EL (cell line): ENCODE results near the gene MRTFA.
"Not testable (repeated sequence)": the region's sequence is repeated elsewhere in the genome, so short reads cannot be mapped to it uniquely, and the experiment has no call there.

Source experiments
- DNase-seq: peaks from one replicate; pipeline ENCODE4 v3.0.0-alpha.2; 2016

The MRTFA gene

DNA sequence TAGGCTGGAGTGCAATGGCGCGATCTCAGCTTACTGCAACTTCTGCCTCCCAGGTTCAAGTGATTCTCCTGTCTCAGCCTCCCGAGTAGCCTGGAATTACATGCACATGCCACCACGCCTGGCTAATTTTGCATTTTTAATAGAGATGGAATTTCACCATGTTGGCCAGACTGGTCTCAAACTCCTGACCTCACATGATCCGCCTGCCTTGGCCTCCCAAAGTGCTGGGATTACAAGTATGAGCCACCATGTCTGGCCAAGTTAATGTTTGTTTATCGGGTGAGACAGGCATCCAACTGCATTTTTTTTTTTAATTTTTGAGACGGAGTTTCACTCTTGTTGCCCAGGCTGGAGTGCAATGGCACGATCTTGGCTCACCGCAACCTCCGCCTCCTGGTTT lies 20.1 kb upstream of the MRTFA start:
- DNase-seq = not testable (repeated sequence)

DNA sequence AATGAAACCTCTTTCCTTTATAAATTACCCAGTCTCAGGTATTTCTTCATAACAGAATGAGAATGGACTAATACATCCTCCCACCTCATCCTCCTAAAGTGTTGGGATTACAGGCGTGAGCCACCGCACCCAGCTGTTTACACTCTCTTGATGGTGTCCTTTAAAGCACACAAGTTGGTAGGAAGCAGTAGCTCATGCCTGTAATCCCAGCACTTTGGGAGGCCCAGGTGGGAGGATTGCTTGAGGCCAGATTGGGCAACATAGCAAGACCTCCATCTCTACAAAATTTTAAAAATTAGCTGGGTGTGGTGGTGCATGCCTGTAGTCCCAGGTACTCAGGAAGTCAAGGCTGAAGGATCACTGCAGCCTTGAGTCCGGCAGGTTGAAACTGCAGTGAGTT lies 19.4 kb upstream of the MRTFA start:
- not testable (repeated sequence) for DNase-seq

DNA sequence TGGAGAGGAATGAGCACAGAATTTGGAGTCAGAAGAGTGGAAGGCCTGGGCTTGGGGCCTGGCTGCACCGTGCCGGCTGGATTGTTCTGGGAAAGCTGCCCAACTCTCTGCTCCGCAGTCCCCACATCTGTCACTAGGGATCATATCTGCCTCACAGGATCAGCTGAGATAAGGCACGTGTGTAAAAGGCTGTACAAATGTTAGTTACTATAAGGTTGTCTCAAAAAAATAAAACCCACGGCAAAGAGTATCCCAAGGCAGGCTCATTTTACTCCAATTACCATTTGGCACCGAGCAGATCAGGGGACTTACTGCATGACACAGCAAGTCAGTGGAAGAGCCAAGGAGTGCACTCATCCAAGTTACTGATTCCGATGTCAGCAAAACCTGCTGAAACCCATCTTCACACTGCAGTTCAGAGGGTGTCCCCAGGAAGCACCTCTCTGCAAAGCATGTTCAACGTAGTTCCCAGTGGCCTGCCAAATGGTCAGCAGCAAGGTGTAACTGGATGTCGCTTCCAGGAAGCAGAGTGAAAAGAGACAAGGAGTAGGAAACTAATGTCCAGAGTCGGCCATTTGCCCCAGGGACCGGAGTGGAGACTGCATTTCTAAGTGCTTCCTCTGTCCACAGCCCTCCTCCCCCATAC lies 18.1 kb upstream of the MRTFA start:
- DNase-seq = peak; percentile 64

DNA sequence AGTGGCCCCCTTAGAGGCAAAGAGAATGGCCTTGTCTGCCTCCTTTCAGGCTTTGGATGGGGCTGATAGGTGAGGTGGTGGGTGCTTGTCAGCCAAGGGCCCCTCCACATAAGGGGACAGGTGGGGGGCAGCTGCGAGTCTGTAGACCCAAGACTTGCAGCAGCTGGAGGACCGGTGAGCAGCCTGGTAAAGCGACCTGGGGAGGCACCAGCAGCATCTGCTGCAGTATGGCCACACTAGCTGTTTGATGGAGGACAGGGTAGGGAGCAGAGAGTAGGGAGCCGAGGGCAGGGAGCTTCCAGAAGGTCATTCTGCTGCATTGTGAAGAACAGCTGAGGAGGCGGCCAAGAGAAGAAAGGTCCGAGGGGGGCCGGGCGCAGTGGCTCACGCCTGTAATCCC lies 16.8 kb upstream of the MRTFA start:
- no peak for DNase-seq

DNA sequence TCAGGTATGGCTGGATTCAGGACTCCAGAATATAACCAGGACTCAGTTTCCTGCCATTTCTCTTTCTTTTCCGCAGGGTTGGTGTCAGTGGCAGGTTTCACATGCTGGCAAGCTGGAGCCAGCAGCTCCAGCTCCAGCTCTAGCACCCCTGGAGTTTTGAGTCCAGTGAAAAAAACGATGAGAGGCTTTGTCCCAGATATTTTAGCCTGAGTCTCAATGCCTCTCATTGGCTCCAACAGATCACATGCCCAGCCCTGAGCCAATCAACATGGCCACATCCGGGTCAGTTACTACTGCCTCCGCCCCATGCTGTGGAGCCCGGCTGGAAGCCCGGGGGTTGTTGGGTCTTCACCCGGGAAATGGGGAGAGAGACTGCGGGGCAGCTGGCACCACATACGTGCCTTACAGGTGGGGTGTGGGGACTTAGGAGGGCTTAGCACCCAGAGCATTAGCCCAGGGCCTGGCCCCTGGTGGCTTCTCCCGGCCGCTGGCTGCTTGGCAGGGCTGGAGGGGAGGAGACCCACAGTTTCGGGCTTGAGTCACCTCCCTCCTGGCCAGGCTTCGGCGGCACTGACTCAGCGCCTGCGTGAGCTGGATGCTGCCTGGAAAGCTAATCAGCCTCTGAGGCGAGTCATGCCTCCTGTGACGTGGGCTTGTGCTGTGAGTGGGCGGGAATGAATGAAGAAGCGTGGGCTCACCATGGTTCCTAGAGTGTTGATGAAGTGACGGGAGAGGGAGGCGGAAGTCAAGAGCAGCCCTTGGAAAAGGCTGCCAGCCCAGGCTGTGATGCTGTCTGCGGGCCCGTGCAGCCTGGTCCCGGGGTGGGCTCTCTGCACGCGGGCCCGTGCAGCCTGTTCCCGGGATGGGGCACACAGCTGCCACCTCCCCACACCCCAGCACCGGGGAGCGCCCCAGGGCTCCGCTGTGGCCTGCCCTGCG lies 15.3 kb upstream of the MRTFA start:
- peak; percentile 100 for DNase-seq

DNA sequence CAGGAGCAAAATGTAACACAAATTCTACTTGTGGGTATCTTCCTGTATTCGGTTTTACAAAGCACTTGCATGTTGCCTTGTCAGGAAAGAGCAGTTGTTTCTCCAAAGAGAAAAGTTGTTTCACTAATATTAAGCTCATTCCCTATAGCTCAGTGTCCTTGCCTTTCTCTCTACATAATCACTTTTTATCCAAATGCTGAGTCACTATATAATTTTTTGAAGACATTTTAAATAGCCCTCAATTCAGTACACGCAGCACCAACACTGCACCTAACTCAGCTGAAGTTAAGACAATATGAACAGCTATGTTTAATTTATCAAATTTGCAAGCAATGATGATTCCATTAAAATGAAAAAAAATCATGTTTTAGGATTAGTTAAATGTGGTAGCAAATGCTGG lies 14.5 kb upstream of the MRTFA start:
- DNase-seq = no peak

DNA sequence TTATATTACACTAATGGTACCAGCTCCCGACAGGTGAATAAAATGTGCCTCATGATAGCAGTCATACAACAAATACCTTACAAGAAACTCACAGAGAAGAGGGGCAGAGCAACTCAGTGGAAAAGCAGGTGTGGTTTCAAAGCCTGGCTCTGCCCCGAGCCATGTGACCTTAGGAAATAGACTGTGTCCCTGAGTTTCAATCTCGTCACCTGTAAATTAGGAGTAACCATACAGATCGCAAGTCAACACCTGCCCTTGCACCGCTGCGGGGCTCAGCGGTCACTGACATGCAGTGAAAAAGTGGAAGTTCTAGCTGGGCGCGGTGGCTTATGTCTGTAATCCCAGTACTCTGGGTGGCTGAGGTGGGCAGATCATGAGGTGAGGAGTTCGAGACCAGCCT lies 11.9 kb upstream of the MRTFA start:
- no peak for DNase-seq

DNA sequence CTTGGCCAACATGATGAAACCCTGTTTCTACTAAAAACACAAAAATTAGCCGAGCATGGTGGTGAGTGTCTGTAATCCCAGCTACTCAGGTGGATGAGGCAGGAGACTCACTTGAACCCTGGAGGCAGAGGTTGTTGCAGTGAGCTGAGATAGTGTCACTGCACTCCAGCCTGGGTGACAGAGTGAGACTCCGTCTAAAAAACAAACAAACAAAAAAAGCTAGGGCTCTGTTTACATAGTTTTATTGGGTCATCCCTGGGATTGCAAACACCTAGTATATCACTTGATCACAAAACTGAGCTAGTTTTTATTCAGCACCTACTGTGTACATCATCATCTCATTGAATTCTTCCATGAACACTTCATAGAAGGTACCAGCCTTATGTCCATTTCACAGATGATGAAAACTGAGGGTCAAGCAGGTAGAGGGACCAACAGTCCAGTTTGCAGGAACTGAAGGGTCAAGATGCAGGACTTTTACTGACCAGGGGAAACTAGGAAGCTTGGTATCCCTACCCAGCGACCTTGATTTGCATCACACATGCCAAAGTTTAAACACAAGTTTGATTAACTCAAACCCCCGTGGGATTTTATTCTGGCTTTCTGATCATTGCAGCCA lies 9.2 kb upstream of the MRTFA start:
- no peak for DNase-seq

DNA sequence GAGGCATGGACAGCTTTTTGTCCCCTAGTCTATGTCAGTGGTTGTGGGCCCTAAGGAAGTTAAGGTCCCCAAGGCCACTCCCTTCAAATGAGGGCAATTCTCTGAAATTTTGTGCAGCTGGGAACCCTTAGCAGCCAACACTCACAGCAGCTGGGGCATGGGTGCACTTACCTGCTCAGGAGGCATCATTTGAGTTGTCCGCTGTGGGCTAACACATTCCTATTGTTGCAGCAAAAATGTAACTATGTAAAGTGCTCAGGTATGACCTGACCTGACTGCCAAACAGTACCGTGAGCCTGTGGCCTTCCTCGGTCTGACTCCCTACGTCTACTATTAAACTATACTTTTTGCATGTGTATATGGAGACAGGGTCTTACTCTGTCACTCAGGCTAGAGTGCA lies 5.8 kb upstream of the MRTFA start:
- no peak for DNase-seq

DNA sequence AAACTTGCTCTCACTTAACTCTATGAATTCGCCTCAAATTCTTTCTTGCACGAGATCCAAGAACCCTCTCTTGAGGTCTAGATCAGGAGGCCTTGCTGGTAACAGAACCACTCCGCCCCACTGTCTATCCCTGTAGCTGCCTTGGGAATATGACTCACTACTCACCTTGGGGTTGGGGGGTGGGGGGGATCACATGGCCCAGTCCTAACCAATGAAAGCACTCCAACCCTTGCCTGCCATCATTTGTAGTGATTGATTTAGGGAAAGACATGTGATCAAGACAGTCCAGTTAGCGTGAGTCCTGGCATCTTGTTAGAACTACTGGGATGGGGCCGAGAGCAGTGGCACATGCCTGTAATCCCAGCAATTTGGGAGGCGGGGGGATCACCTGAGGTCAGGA lies 4.8 kb upstream of the MRTFA start:
- DNase-seq = no peak

DNA sequence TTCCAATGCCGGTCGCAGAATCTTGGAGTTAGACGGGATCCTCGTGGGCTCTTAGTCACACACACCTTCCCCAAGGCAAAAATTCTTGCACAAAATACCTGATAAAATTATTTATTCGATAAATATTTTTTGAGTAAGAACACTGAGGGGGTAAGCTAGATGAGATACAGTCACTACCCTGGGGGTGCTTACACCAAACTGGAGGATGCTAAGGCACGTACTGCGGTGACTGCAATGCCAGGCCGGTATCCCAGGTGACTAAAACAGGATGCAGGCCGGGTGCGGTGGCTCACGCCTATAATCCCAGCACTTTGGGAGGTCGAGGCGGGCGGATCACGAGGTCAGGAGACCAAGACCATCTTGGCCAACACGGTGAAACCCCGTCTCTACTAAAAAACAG lies 1.7 kb upstream of the MRTFA start:
- DNase-seq = no peak

DNA sequence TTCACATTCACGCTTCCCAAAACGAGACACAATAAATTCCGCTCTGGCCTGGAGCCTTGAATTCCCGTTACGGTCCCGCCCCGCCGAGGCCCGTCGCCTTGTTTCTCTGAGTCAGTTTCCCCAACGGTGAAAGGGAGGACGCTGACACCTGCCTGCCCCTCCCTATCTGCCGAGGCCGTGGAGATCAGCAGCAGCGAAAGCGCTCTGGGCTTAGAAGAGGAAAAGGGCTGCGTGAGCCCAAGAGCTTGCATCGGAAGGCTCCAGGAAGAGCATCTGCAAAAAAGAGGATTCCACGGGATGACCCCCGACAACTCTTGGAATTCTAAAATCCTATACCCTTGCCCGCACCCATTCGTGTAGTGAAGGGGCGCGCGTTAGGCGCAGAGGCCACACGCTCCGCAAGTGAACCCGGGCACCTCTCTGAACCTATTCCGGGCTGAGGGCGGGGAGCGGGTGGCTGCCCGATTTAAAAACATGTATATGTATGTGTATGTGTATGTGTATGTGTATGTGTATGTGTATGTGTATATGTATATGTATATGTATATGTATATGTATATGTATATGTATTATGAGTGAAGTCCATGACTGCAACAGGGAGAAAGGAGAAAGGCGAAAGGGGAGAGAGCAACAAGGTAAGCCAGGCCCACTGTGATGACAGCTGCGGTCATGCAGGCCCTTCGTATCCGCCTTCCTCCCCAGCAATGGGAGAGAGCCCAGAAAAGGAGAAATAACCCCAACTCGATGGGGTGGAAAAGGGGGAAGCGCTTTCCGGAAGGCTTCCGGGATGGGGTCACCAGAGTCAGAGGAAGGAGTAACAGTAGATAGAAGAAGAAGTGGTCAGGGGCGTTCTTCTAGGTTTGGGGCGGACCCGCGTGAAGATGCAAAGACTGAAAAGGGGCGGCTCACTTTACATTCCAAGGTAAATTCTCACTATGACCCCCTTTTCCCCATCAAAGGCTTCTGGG lies 948 bp upstream of the MRTFA start:
- DNase-seq = no peak

DNA sequence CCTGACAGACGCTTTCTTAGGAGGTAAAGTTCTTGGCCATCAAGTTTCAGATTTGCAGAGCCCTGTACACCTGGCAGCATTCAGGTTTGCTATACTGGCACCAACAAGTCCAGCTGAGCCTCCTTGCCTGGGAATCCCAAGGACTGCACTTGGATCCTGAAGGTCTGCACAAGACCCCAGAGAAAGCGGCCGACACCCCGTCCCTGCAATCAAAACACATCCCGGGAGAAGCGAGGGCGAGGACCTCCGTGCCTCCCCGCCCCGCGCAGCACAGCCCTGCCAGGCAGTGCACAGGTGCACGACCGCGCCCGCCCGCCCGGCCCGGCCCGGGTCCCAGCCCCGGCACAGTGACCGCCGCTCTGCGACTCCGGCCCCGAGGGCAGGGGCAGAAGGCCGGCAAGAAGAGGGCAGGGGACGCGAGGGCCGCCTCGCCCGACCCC lies 559 bp downstream of the MRTFA start:
- no peak for DNase-seq

DNA sequence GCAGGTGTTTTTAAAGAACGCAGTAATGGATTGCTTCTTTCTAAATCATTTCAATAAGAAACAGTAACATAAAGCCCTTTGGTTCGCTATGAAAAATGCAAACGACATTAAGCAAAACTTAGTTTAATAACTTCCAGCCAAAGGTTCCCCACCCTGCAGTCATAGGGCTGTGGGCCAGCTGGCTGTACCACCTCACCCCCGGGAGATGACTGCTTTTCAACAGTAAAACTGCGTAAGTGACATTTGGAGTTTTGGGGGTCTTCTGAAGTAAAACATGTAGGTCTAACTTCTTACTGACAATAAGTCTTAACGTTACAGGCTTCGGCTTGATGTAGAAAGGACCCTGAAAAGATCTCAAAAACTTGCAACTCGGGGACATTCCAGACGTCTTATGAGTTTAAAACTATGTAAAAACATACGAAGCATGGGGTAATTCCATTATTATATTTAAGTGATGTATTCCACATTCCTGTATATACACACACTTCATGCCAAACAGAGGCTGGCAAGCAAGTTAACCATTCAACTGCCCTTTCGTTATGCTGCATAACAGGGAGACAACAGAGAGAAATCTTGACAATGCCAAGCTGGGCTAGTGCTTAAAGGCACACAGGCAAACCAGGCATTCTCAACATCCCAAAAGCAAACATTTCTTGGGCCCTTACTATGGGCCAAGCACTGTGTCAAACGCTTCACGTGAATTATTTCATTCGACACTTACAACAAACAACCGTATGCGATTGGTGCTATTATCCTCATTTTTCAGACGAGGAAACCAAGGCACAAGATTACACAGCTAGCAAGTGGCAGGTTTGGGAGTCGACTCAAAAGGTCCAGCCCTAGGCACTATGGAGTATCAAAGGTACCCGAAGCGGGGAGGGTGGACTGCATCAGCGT lies 1.2 kb downstream of the MRTFA start:
- DNase-seq = peak; percentile 42

DNA sequence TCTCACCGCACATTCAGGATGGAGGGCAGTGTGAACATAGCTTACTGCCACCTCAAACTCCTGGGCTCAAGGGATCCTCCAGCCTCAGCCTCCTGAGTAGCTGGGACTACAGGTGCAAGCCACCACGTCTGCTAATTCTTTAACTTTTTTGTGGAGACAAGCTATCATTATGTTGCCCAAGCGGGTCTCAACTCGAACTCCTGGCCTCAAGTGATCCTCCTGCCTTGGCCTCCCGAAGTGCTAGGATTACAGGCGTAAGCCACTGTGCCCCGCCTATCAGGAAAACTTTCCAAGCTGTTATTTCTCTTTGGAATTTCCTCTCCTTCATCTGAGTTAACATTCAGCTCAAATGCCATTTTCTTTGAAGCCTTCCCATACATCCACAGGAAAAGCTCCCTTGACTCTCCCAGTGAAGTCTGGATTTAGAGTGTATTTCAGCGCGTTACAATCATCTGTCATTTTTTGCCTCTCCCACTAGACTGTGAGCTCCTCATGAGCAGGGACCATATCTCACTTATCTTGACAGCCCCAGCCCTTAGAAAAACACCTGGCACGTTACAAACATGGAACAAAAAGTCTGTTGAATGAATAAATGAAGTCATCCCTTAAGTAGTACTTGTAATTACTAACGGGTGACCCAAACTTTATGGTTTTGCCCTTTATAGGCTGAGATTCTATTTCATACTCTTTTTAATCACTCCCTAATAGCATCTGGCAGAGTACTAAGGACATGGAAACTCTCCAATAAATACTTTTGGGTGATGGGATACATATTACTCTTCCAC lies 2.2 kb downstream of the MRTFA start:
- DNase-seq = no peak

DNA sequence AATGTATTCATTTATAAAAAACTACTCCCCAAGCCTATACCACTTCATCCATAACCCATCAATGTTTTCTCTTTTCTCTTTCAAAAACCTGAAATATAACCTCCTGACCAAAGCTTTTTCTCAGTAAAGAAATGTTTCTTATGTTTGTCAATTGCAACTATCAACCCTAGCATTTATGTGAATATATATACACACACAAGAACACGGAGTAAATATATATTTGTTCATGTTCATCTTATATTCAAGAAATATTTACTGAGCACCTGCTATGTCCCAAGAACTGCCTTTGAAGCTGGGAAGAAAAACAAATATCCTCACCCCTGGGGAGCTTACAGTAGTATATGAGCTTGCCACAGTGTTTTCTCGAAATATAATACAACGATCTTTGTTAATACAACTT lies 3.5 kb downstream of the MRTFA start:
- DNase-seq = no peak

DNA sequence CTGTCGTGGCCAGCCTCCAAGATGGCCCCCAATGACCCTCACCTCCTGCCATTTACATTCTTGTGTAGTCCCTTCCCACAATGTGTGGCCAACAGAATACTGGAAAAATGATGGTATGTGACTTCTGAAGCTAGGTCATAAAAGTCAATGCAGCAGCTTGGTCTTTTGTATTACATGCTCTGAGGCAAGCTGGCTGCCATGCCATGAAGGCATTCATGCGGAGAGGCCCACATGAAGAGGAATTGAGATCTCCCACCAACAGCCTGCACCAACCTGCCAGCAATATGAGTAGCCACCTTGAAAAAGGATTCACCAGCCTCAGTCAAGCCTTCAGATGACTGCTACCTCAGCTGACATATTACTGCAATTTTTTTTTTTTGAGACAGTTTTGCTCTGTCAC lies 4.6 kb downstream of the MRTFA start:
- no peak for DNase-seq

DNA sequence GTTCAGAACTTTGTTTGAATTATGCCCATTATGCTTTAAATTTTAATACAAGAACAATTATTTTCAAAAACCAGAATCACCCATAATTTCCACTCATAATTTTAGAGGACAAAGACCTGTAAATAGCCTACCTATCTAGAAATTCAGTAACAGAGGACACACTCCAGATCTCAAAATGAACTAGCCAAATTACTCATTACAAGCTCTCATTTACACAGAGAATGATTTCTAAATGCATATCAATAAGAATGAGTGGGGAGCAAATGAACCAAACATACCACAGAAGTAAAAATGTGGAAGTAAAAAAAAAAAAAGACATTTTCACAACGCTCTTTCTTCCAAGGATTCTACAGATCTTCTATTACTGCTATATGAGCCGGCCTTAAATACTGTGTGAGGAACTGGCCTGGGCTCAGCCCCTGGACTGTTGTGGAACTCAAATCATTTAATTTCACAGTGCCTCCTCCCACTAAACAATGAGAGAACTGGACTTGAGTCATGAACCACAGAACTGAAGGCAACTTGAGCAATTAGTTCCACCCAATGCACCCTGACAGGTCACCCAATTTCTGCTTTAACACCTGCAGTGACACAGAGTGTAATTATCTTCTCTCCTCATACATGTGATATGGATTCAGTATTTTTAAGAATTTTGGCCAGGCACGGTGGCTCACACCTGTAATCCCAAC lies 8.0 kb downstream of the MRTFA start:
- peak; percentile 58 for DNase-seq

DNA sequence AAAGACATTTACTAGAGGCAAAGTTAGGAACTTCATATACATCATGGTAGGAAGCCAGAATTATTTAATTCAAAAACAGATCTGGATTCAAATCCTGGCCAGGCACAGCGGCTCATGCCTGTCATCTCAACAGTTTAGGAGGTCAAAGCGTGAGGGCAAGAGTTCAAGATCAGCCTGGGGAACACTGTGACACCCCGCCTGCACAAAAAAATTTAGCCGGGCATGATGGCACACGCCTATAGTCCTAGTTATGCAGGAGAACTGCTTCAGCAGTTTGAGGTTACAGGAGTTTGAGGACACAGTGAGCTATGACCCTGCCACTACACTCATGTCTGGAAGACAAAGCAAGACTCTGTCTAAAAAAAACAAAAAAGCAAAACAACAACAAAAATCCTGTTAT lies 8.9 kb downstream of the MRTFA start:
- no peak for DNase-seq

DNA sequence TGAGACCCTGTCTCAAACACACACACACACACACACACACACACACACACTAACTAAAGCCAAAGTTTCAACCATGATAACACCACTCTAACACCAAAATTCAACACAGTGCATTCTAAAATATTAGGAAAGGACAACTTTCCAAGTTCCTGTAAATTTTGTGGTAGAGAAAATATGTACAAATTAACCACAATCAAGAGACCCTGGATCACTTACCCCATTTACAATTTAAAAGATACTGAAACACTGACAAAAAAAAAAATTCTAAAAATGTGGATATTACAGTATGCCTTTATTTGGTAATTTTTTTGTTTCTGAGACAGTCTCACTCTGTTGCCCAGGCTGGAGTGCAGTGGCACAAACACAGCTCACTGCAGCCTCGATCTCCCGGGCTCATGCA lies 9.7 kb downstream of the MRTFA start:
- DNase-seq = no peak
